Measurements from ENCODE around the gene PRKAR2B. TPM values are rescaled to one million over a fixed set of nuclear protein-coding genes. Genes with fewer than 3 reads are reported as not detected.

Gene PRKAR2B
- total RNA-seq, 2 experiments from 2014 or later, result 1.6 to 1.9 TPM

- ATAC-seq, result no peak
- Mint-ChIP-seq H3K4me3 (peak overlapping the region; percentile 82), H3K9me3 (ENCODE audit: insufficient read depth) (no peaks in the 10 kb centered on the region), H3K36me3 (ENCODE audit: low read depth) (peaks cover 6% of the 10 kb centered on the region), H3K27ac (peak overlapping the region; percentile 99), H3K27me3 (ENCODE audit: low read depth) (peaks cover 2% of the 10 kb centered on the region), H3K4me1 (ENCODE audit: low read depth) (peaks cover 45% of the 10 kb centered on the region)
- ChIA-PET CTCF (interaction anchor here (0.9 to 1.7 kb wide), 2 partner anchors 22 to 23 kb away, joined by 4 to 6 read pairs; no protein-coding TSS in a partner anchor), POLR2A (interaction anchor here (0.6 to 2.9 kb wide), 7 partner anchors 10 to 885 kb away, joined by 3 to 26 read pairs (median 5); partner anchors contain the start of genes CBLL1, NAMPT and PIK3CG)
- DNase-seq, result no peak
Measured at GRCh38 chr7:107170051-107170915, 125.8 kb downstream of the PRKAR2B start.

- no peaks in the 10 kb centered on the region for H3K27me3 Mint-ChIP-seq (ENCODE audit: low read depth)
- no peak for DNase-seq
- ChIA-PET CTCF (interaction anchor here (1.0 kb wide), 1 partner anchor 22 kb away, joined by 3 read pairs; no protein-coding TSS in a partner anchor), POLR2A (interaction anchor here (0.7 to 0.9 kb wide), 3 partner anchors 9 to 32 kb away, joined by 3 read pairs; no protein-coding TSS in a partner anchor)
- H3K4me3 Mint-ChIP-seq, result no peak overlapping the region
- no peak overlapping the region for H3K27ac Mint-ChIP-seq
- ATAC-seq, result no peak
- H3K9me3 Mint-ChIP-seq (ENCODE audit: insufficient read depth), result no peaks in the 10 kb centered on the region
- peaks cover 6% of the 10 kb centered on the region for H3K36me3 Mint-ChIP-seq (ENCODE audit: low read depth)
- H3K4me1 Mint-ChIP-seq (ENCODE audit: low read depth), result peaks cover 48% of the 10 kb centered on the region
Measured at GRCh38 chr7:107171496-107171895, 127.0 kb downstream of the PRKAR2B start.

- no peak overlapping the region for H3K4me3 Mint-ChIP-seq
- no peak overlapping the region for H3K27ac Mint-ChIP-seq
- H3K4me1 Mint-ChIP-seq (ENCODE audit: low read depth), result peaks cover 45% of the 10 kb centered on the region
- ATAC-seq (no peak), DNase-seq (no peak)
- H3K9me3 Mint-ChIP-seq (ENCODE audit: insufficient read depth), result no peaks in the 10 kb centered on the region
- no peaks in the 10 kb centered on the region for H3K27me3 Mint-ChIP-seq (ENCODE audit: low read depth)
- CTCF ChIA-PET, result no interaction called here
- POLR2A ChIA-PET, result interaction anchor here (0.8 kb wide), 1 partner anchor 31 kb away, joined by 3 read pairs; no protein-coding TSS in a partner anchor
- H3K36me3 Mint-ChIP-seq (ENCODE audit: low read depth), result peaks cover 6% of the 10 kb centered on the region
Measured at GRCh38 chr7:107172276-107173032, 127.9 kb downstream of the PRKAR2B start.

- ATAC-seq (no peak), DNase-seq (no peak)
- peak overlapping the region; percentile 48 for H3K27ac Mint-ChIP-seq
- H3K9me3 Mint-ChIP-seq (ENCODE audit: insufficient read depth), result no peaks in the 10 kb centered on the region
- H3K36me3 Mint-ChIP-seq (ENCODE audit: low read depth), result peaks cover 6% of the 10 kb centered on the region
- CTCF ChIA-PET, result interaction anchor here (1.6 to 1.7 kb wide), 2 partner anchors 21 to 25 kb away, joined by 4 to 10 read pairs; no protein-coding TSS in a partner anchor
- H3K27me3 Mint-ChIP-seq (ENCODE audit: low read depth), result no peaks in the 10 kb centered on the region
- POLR2A ChIA-PET, result no interaction called here
- H3K4me1 Mint-ChIP-seq (ENCODE audit: low read depth), result peaks cover 38% of the 10 kb centered on the region
- H3K4me3 Mint-ChIP-seq, result peak overlapping the region; percentile 26
Measured at GRCh38 chr7:107173191-107173590, 128.7 kb downstream of the PRKAR2B start.

GRCh38 chr7:107173691-107174406 is 129.3 kb downstream of the PRKAR2B start:
- DNase-seq (no peak), ATAC-seq (no peak)
- Mint-ChIP-seq H3K4me1 (ENCODE audit: low read depth) (peaks cover 37% of the 10 kb centered on the region), H3K27ac (peak overlapping the region; percentile 48), H3K36me3 (ENCODE audit: low read depth) (peaks cover 3% of the 10 kb centered on the region), H3K4me3 (peak overlapping the region; percentile 26), H3K27me3 (ENCODE audit: low read depth) (no peaks in the 10 kb centered on the region), H3K9me3 (ENCODE audit: insufficient read depth) (no peaks in the 10 kb centered on the region)
- ChIA-PET POLR2A (no interaction called here), CTCF (interaction anchor here (0.8 to 1.7 kb wide), 3 partner anchors 20 to 570 kb away, joined by 3 to 10 read pairs (median 4); partner anchors contain the start of gene CBLL1)

GRCh38 chr7:107179326-107180164 is 135.0 kb downstream of the PRKAR2B start:
- peaks cover 20% of the 10 kb centered on the region for H3K36me3 Mint-ChIP-seq (ENCODE audit: low read depth)
- no peak for ATAC-seq
- H3K9me3 Mint-ChIP-seq (ENCODE audit: insufficient read depth), result no peaks in the 10 kb centered on the region
- H3K4me1 Mint-ChIP-seq (ENCODE audit: low read depth), result peaks cover 18% of the 10 kb centered on the region
- H3K4me3 Mint-ChIP-seq, result no peak overlapping the region
- no peaks in the 10 kb centered on the region for H3K27me3 Mint-ChIP-seq (ENCODE audit: low read depth)
- no peak overlapping the region for H3K27ac Mint-ChIP-seq
- ChIA-PET CTCF (interaction anchor here (1.5 kb wide), 1 partner anchor 695 kb away, joined by 3 read pairs; no protein-coding TSS in a partner anchor), POLR2A (interaction anchor here (1.7 kb wide), 1 partner anchor 11 kb away, joined by 11 read pairs; the partner anchor contains the start of gene HBP1)
- no peak for DNase-seq

GRCh38 chr7:107180378-107180777 is 135.9 kb downstream of the PRKAR2B start:
- POLR2A ChIA-PET, result interaction anchor here (0.8 to 1.7 kb wide), 2 partner anchors 9 to 12 kb away, joined by 3 to 11 read pairs; partner anchors contain the start of gene HBP1
- DNase-seq, result no peak

GRCh38 chr7:107181172-107181571 is 136.7 kb downstream of the PRKAR2B start:
- Mint-ChIP-seq H3K4me1 (ENCODE audit: low read depth) (peaks cover 9% of the 10 kb centered on the region), H3K27me3 (ENCODE audit: low read depth) (no peaks in the 10 kb centered on the region), H3K27ac (no peak overlapping the region), H3K9me3 (ENCODE audit: insufficient read depth) (no peaks in the 10 kb centered on the region), H3K36me3 (ENCODE audit: low read depth) (peaks cover 25% of the 10 kb centered on the region), H3K4me3 (no peak overlapping the region)
- DNase-seq (no peak), ATAC-seq (no peak)
- ChIA-PET CTCF (interaction anchor here (0.9 to 1.0 kb wide), 2 partner anchors 12 to 20 kb away, joined by 3 read pairs; partner anchors contain the start of gene HBP1), POLR2A (interaction anchor here (0.6 to 1.7 kb wide), 2 partner anchors 13 to 562 kb away, joined by 3 to 11 read pairs; partner anchors contain the start of genes CBLL1 and HBP1)

More at GRCh38 chr7:107180378-107180777, 135.9 kb downstream of the PRKAR2B start:
- peak; percentile 47 for ATAC-seq
- Mint-ChIP-seq H3K36me3 (ENCODE audit: low read depth) (peaks cover 22% of the 10 kb centered on the region), H3K4me1 (ENCODE audit: low read depth) (peaks cover 11% of the 10 kb centered on the region), H3K27ac (peak overlapping the region; percentile 12), H3K9me3 (ENCODE audit: insufficient read depth) (no peaks in the 10 kb centered on the region), H3K27me3 (ENCODE audit: low read depth) (no peaks in the 10 kb centered on the region), H3K4me3 (no peak overlapping the region)
- CTCF ChIA-PET, result interaction anchor here (0.8 to 1.5 kb wide), 2 partner anchors 13 to 694 kb away, joined by 3 to 4 read pairs; no protein-coding TSS in a partner anchor

- no peak overlapping the region for H3K27ac Mint-ChIP-seq
- H3K4me3 Mint-ChIP-seq, result no peak overlapping the region
- CTCF ChIA-PET, result no interaction called here
- no peaks in the 10 kb centered on the region for H3K9me3 Mint-ChIP-seq (ENCODE audit: insufficient read depth)
- H3K4me1 Mint-ChIP-seq (ENCODE audit: low read depth), result peaks cover 2% of the 10 kb centered on the region
- no peak for ATAC-seq
- DNase-seq, result no peak
- H3K27me3 Mint-ChIP-seq (ENCODE audit: low read depth), result no peaks in the 10 kb centered on the region
- H3K36me3 Mint-ChIP-seq (ENCODE audit: low read depth), result peaks cover 46% of the 10 kb centered on the region
- POLR2A ChIA-PET, result no interaction called here
Measured at GRCh38 chr7:107185716-107186115, 141.2 kb downstream of the PRKAR2B start.

- H3K27me3 Mint-ChIP-seq (ENCODE audit: low read depth), result no peaks in the 10 kb centered on the region
- H3K9me3 Mint-ChIP-seq (ENCODE audit: insufficient read depth), result no peaks in the 10 kb centered on the region
- ChIA-PET POLR2A (no interaction called here), CTCF (no interaction called here)
- DNase-seq (no peak), ATAC-seq (no peak)
- no peak overlapping the region for H3K4me3 Mint-ChIP-seq
- peaks cover 42% of the 10 kb centered on the region for H3K36me3 Mint-ChIP-seq (ENCODE audit: low read depth)
- no peaks in the 10 kb centered on the region for H3K4me1 Mint-ChIP-seq (ENCODE audit: low read depth)
- no peak overlapping the region for H3K27ac Mint-ChIP-seq
Measured at GRCh38 chr7:107186240-107186639, 141.7 kb downstream of the PRKAR2B start.

All from activated CD8-positive, alpha-beta T cell treated with anti-CD3 and anti-CD28 coated beads, Interleukin-2, amount 10 ng/mL, durations not matched to agents 7 days and 5 days (primary cell).